Naive thymus-derived CD4-positive, alpha-beta T cell (primary cell): ENCODE data around the gene CETP. TPM values are rescaled to one million over a fixed set of nuclear protein-coding genes. Genes with fewer than 3 reads are reported as not detected.
A peak's percentile ranks its signal among the peaks of the same experiment; 100 is the strongest.

Source experiments
- ATAC-seq: fragments of 150-1000 bp; cut with Tn5 transposase; 2 replicates; pipeline ENCODE4 v1.10.0; 2021; ENCODE audit warnings: mild to moderate bottlenecking, moderate library complexity
- CTCF ChIA-PET: fragments of 350-600 bp; sonication (Branson Sonifier 250); formaldehyde crosslinking; loops from one replicate; lab custom pipeline; 2021; ENCODE audit warnings: antibody characterized with exemption; lab: Charles Lee
- POLR2A ChIA-PET: fragments of 350-600 bp; sonication (Branson Sonifier 250); formaldehyde crosslinking; loops from one replicate; lab custom pipeline; 2021; ENCODE audit warnings: antibody characterized with exemption, inconsistent platforms; lab: Charles Lee
- DNase-seq, 9 donors: peaks; one replicate each; pipeline versions ENCODE4 v3.0.0 to v3.0.0-alpha.2; 2020 to 2022; ENCODE audit warnings: mixed read lengths in 1 of 9
- H3K27ac ChIP-seq: one replicate; pipeline ENCODE4 v1.7.0; 2013; ENCODE audit warnings: mild to moderate bottlenecking, low read depth, low read length, moderate library complexity
- H3K27me3 ChIP-seq, 2 donors: one replicate each; pipeline ENCODE4 v1.7.0; 2013; ENCODE audit warnings: low read length in 2 of 2, mild to moderate bottlenecking in 2 of 2, moderate library complexity in 2 of 2; ENCODE audit not compliant: control insufficient read depth in 2 of 2, insufficient read depth in 2 of 2
- H3K36me3 ChIP-seq, 3 experiments: 1 replicate in 2 of 3; 2 replicates in 1 of 3; pipeline ENCODE4 v1.7.0; 2013; ENCODE audit warnings: low read length in 3 of 3, mild to moderate bottlenecking in 3 of 3, moderate library complexity in 1 of 3; ENCODE audit not compliant: insufficient read depth in 3 of 3, control insufficient read depth in 2 of 3
- H3K4me1 ChIP-seq, 2 donors: one replicate each; pipeline ENCODE4 v1.7.0; 2013; ENCODE audit warnings: low read length in 2 of 2, mild to moderate bottlenecking in 2 of 2, moderate library complexity in 1 of 2; ENCODE audit not compliant: control insufficient read depth in 2 of 2, insufficient read depth in 2 of 2
- H3K4me3 ChIP-seq: 2 replicates; pipeline ENCODE4 v1.7.0; 2013; ENCODE audit warnings: mild to moderate bottlenecking, low read length
- H3K9me3 ChIP-seq, 3 experiments: 1 replicate in 2 of 3; 2 replicates in 1 of 3; pipeline ENCODE4 v1.7.0; 2013; ENCODE audit warnings: low read length in 3 of 3; ENCODE audit not compliant: control insufficient read depth in 2 of 3
- H3K27ac Mint-ChIP-seq, 9 donors: one replicate each; pipeline ENCODE4 v1.8.0; 2020 to 2022; ENCODE audit warnings: mixed read lengths in 9 of 9, mild to moderate bottlenecking in 8 of 9, moderate library complexity in 5 of 9, inconsistent platforms in 2 of 9
- H3K27me3 Mint-ChIP-seq, 5 donors: one replicate each; pipeline ENCODE4 v1.8.0; 2021 to 2022; ENCODE audit warnings: mixed read lengths in 5 of 5, mild to moderate bottlenecking in 1 of 5
- H3K36me3 Mint-ChIP-seq, 5 donors: one replicate each; pipeline ENCODE4 v1.8.0; 2020 to 2022; ENCODE audit warnings: mixed read lengths in 5 of 5, mild to moderate bottlenecking in 3 of 5, inconsistent platforms in 1 of 5
- H3K4me1 Mint-ChIP-seq, 7 donors: one replicate each; pipeline ENCODE4 v1.8.0; 2020 to 2022; ENCODE audit warnings: mixed read lengths in 7 of 7, mild to moderate bottlenecking in 3 of 7, inconsistent platforms in 1 of 7
- H3K4me3 Mint-ChIP-seq, 10 donors: one replicate each; pipeline ENCODE4 v1.8.0; 2020 to 2022; ENCODE audit warnings: mild to moderate bottlenecking in 10 of 10, mixed read lengths in 10 of 10, moderate library complexity in 6 of 10, inconsistent platforms in 2 of 10
- H3K9me3 Mint-ChIP-seq, 11 donors: one replicate each; pipeline ENCODE4 v1.8.0; 2020 to 2022; ENCODE audit warnings: mixed read lengths in 11 of 11, mild to moderate bottlenecking in 4 of 11, inconsistent platforms in 1 of 11, moderate library complexity in 1 of 11
- intact Hi-C, 2 donors: fragments of 100-400 bp; cut with micrococcal nuclease; formaldehyde crosslinking; loops; one replicate each; pipeline ENCODE4 v1.15.1; 2023
- polyA plus RNA-seq, 2 donors: library from polyadenylated mRNA; unstranded; fragments of 300-500 nt; fragmentation: Illumina TruSeq; gene quantifications; one replicate each; pipeline ENCODE4 v1.2.3, GENCODE V29; 2021
- total RNA-seq, 6 experiments: library from RNA in 5 of 6; stranded (reverse) in 5 of 6; gene quantifications; 1 replicate in 5 of 6; 2 replicates in 1 of 6; pipeline ENCODE4 v1.2.3 and lab custom pipeline; 2021 to 2026

CETP gene
- total and polyA plus RNA-seq, 7 experiments from 2014 or later = 0.17 to 0.25 TPM; not detected in 5

DNA sequence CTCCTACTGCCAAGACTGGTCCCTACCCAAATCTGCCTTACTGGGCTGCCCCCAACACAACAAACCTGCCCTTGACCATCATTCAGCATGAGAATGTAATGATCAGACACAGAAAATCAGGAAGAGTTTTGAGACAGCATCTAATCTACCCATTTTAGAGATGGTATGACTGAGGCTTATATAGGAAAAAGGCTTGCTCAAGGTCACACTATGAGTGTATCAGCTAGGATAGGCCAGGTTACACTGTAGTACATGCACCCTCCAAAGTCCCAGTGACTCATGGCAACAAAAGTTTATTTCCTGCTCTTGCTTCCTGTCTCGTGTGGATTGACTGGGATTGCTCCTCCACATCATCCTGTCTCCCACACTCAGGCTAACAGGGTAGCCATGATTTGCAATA is 55.5 kb downstream of the CETP start:
- no peaks in the 10 kb centered on the region for H3K9me3 Mint-ChIP-seq
- no peaks in the 10 kb centered on the region for H3K27me3 ChIP-seq
- H3K9me3 ChIP-seq = no peaks in the 10 kb centered on the region
- no peak for ATAC-seq
- H3K36me3 ChIP-seq = peaks cover 34 to 54% (median 39%) of the 10 kb centered on the region in 3 experiments
- peaks cover 63 to 96% (median 86%) of the 10 kb centered on the region in 7 donors for H3K4me1 Mint-ChIP-seq
- H3K27ac Mint-ChIP-seq = peak overlapping the region; percentile 71 to 96 (median 89)
- H3K36me3 Mint-ChIP-seq = peaks cover 23 to 63% (median 54%) of the 10 kb centered on the region in 5 donors
- ChIA-PET POLR2A (interaction anchor here (1.0 to 13.1 kb wide), 8 partner anchors 10 to 28 kb away, joined by 3 to 182 read pairs (median 10); partner anchors contain the start of gene NLRC5), CTCF (interaction anchor here (1.9 kb wide), 1 partner anchor 23 kb away, joined by 4 read pairs; no protein-coding TSS in a partner anchor)
- no peak for DNase-seq
- H3K4me3 ChIP-seq = no peak overlapping the region
- H3K4me1 ChIP-seq = peaks cover 60 to 63% of the 10 kb centered on the region in 2 donors
- intact Hi-C loops = no loop called here
- H3K4me3 Mint-ChIP-seq = peak overlapping the region in 9 of 10 donors; percentile 9 to 77 (median 42)
- no peaks in the 10 kb centered on the region for H3K27me3 Mint-ChIP-seq
- H3K27ac ChIP-seq = peak overlapping the region; percentile 66

DNA sequence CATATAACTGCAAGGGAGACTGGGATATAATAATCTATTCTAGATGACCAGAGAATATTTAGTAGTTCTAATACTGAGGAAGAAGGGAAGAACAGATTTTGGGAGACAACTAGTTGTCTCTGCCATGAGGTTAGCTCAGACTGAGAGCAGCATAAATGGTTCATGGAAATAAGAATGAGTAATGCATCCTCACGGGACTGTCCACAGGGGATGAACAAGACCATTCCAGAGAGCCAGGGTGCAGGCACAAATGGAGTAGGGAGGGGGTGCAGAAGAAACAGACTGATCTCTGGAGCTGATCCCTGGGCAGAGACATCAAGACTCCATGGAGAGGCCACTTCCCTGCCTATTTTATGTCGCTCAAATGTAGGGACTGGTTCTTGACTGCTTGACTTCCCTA is 58.0 kb downstream of the CETP start:
- H3K9me3 ChIP-seq = no peaks in the 10 kb centered on the region
- POLR2A ChIA-PET = interaction anchor here (0.7 to 12.5 kb wide), 7 partner anchors 8 to 54 kb away, joined by 3 to 172 read pairs (median 4); partner anchors contain the start of gene NLRC5
- intact Hi-C loops = no loop called here
- Mint-ChIP-seq H3K27ac (peak overlapping the region; percentile 20 to 94 (median 75)), H3K36me3 (peaks cover 23 to 67% (median 61%) of the 10 kb centered on the region in 5 donors), H3K4me3 (peak overlapping the region in 1 of 10 donors; percentile 30), H3K27me3 (no peaks in the 10 kb centered on the region), H3K4me1 (peaks cover 69 to 96% (median 87%) of the 10 kb centered on the region in 7 donors), H3K9me3 (no peaks in the 10 kb centered on the region)
- CTCF ChIA-PET = interaction anchor here (0.6 to 1.4 kb wide), 4 partner anchors 10 to 57 kb away, joined by 3 to 4 read pairs (median 3); no protein-coding TSS in a partner anchor
- no peak for DNase-seq
- ATAC-seq = no peak
- H3K27me3 ChIP-seq = no peaks in the 10 kb centered on the region
- peak overlapping the region; percentile 15 for H3K27ac ChIP-seq
- no peak overlapping the region for H3K4me3 ChIP-seq
- H3K4me1 ChIP-seq = peaks cover 59 to 68% of the 10 kb centered on the region in 2 donors
- peaks cover 34 to 68% (median 40%) of the 10 kb centered on the region in 3 experiments for H3K36me3 ChIP-seq

DNA sequence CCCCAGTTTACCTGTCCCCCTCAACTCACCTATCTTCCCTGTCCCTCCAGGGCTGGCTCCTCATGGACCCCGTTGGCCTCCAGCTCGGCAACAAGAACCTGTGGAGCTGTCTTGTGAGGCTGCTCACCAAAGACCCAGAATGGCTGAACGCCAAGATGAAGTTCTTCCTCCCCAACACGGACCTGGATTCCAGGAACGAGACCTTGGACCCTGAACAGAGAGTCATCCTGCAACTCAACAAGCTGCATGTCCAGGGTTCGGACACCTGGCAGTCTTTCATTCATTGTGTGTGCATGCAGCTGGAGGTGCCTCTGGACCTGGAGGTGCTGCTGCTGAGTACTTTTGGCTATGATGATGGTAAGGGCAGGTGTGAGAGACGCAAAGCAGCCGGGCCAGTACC is 58.9 kb downstream of the CETP start:
- H3K27me3 Mint-ChIP-seq = no peaks in the 10 kb centered on the region
- Histone ChIP-seq H3K36me3 (peaks cover 34 to 75% (median 40%) of the 10 kb centered on the region in 3 experiments), H3K9me3 (no peaks in the 10 kb centered on the region), H3K4me1 (peaks cover 52 to 69% of the 10 kb centered on the region in 2 donors), H3K27ac (no peak overlapping the region), H3K4me3 (no peak overlapping the region), H3K27me3 (no peaks in the 10 kb centered on the region)
- POLR2A ChIA-PET = interaction anchor here (0.6 to 12.5 kb wide), 9 partner anchors 8 to 55 kb away, joined by 3 to 172 read pairs (median 4); partner anchors contain the start of gene NLRC5
- H3K4me3 Mint-ChIP-seq = peak overlapping the region in 5 of 10 donors; percentile 47 to 87 (median 75)
- CTCF ChIA-PET = interaction anchor here (0.6 to 1.0 kb wide), 4 partner anchors 11 to 58 kb away, joined by 3 to 4 read pairs (median 3); no protein-coding TSS in a partner anchor
- H3K9me3 Mint-ChIP-seq = no peaks in the 10 kb centered on the region
- intact Hi-C loops = no loop called here
- H3K4me1 Mint-ChIP-seq = peaks cover 70 to 98% (median 89%) of the 10 kb centered on the region in 7 donors
- peaks cover 23 to 71% (median 65%) of the 10 kb centered on the region in 5 donors for H3K36me3 Mint-ChIP-seq
- ATAC-seq (no peak), DNase-seq (no peak)
- peak overlapping the region in 8 of 9 donors; percentile 77 to 94 (median 89) for H3K27ac Mint-ChIP-seq

DNA sequence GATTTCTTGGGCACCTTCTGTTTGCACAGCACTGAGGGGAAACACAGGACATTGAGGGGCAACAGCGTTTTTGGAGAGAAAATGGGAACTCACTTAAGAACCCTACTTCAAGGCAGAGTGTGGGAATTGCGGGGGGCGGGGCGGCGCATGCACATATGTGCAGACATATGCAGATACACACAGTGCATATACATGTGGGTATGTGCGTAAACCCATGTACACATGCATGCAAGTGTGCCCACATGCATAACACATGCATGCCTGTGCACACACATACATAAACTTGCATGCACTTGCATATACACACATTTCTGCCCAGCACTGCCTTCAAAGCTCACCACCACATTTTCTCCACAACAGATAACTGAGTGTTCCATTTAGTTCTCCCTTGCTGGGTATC is 60.0 kb downstream of the CETP start:
- no peaks in the 10 kb centered on the region for H3K9me3 ChIP-seq
- DNase-seq (no peak), ATAC-seq (no peak)
- peaks cover 44 to 70% of the 10 kb centered on the region in 2 donors for H3K4me1 ChIP-seq
- Mint-ChIP-seq H3K4me3 (peak overlapping the region in 9 of 10 donors; percentile 4 to 87 (median 55)), H3K36me3 (peaks cover 18 to 76% (median 62%) of the 10 kb centered on the region in 5 donors), H3K4me1 (peaks cover 74 to 99% (median 92%) of the 10 kb centered on the region in 7 donors), H3K27me3 (no peaks in the 10 kb centered on the region), H3K27ac (peak overlapping the region in 8 of 9 donors; percentile 77 to 94 (median 89)), H3K9me3 (no peaks in the 10 kb centered on the region)
- intact Hi-C loops = no loop called here
- ChIA-PET POLR2A (interaction anchor here (0.8 to 12.5 kb wide), 8 partner anchors 9 to 79 kb away, joined by 3 to 172 read pairs (median 8); partner anchors contain the start of gene NLRC5), CTCF (interaction anchor here (1.5 to 1.8 kb wide), 2 partner anchors 20 to 57 kb away, joined by 3 to 6 read pairs; no protein-coding TSS in a partner anchor)
- no peaks in the 10 kb centered on the region for H3K27me3 ChIP-seq
- H3K4me3 ChIP-seq = no peak overlapping the region
- H3K36me3 ChIP-seq = peaks cover 31 to 86% (median 40%) of the 10 kb centered on the region in 3 experiments
- H3K27ac ChIP-seq = peak overlapping the region; percentile 68

DNA sequence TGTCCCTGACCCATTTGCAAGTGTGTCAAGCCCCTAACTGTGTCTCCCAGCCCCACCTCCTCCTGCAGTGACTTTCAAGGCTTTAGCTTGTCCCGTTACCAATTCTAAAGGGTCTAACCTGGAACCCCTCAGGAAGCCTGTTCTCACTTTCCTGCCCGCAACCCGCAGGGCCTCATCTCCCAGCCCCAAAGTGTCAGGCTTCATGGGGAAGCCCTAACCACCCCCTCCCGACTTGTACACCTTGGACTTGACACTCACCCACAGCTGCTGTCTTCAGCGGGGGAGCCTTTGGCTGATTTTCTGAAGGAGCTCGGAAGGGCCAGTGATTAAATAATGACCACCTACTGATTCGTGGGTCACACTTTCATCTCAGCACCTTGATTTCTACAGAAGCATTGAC is 60.7 kb downstream of the CETP start:
- peaks cover 18 to 76% (median 60%) of the 10 kb centered on the region in 5 donors for H3K36me3 Mint-ChIP-seq

DNA sequence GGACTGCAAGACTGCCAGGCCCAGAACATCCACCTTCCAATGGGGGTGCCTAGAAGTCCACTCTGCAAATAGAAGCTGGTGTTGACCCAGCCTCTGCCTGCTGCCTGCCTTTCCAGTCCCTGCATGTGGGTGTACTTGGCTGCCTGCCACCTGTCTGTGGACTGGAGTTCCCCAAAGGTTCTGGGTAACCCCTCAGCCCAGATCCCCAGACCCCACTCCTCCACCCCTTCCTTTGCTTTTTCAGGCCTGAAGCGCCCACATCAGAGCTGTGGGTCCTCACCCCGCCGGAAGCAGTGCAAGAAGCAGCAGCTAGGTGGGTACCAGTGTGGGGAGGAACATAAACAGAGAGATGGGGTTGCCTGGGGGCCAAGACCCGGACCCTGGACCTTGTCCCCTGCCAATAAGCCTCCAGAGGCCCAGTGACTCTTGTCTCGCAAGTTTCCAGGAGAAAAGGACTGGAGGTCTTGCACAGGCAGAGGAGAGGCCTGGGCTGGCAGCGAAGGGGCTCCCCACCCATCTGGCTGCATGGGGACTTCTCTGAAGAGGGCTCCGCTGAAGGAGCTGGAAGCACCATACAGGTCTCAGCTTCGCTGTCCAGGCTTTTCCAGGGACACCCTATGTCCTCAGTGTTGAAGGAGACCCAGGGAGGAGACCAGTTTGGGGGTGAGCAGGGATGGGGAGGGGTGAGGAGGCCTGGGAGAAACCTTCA is 61.9 kb downstream of the CETP start:
- Histone ChIP-seq H3K27ac (peak overlapping the region; percentile 68), H3K9me3 (no peaks in the 10 kb centered on the region), H3K27me3 (no peaks in the 10 kb centered on the region), H3K36me3 (peaks cover 21 to 80% (median 32%) of the 10 kb centered on the region in 3 experiments), H3K4me3 (peak overlapping the region; percentile 25), H3K4me1 (peaks cover 53 to 79% of the 10 kb centered on the region in 2 donors)
- H3K27me3 Mint-ChIP-seq = no peaks in the 10 kb centered on the region
- ChIA-PET POLR2A (interaction anchor here (0.7 to 12.5 kb wide), 13 partner anchors 9 to 92 kb away, joined by 3 to 172 read pairs (median 5); partner anchors contain the start of genes HERPUD1 and NLRC5), CTCF (interaction anchor here (1.0 to 1.8 kb wide), 4 partner anchors 9 to 18 kb away, joined by 3 to 6 read pairs (median 4); no protein-coding TSS in a partner anchor)
- peak overlapping the region; percentile 77 to 94 (median 90) for H3K27ac Mint-ChIP-seq
- H3K4me3 Mint-ChIP-seq = peak overlapping the region; percentile 60 to 87 (median 75)
- peak; percentile 95 for ATAC-seq
- H3K4me1 Mint-ChIP-seq = peaks cover 74 to 99% (median 92%) of the 10 kb centered on the region in 7 donors
- DNase-seq = peak; percentile 54 to 80 (median 70)
- intact Hi-C loops = loop anchor here (1.0 kb wide), 1 partner anchor 9 kb away; no protein-coding TSS in a partner anchor
- H3K9me3 Mint-ChIP-seq = no peaks in the 10 kb centered on the region
- peaks cover 9 to 70% (median 51%) of the 10 kb centered on the region in 5 donors for H3K36me3 Mint-ChIP-seq

More for the DNA sequence above, 60.7 kb downstream of the CETP start:
- POLR2A ChIA-PET = interaction anchor here (0.8 to 12.5 kb wide), 9 partner anchors 9 to 89 kb away, joined by 3 to 172 read pairs (median 6); partner anchors contain the start of gene NLRC5
- Mint-ChIP-seq H3K27me3 (no peaks in the 10 kb centered on the region), H3K4me1 (peaks cover 73 to 99% (median 92%) of the 10 kb centered on the region in 7 donors), H3K4me3 (peak overlapping the region; percentile 7 to 87 (median 66)), H3K27ac (peak overlapping the region; percentile 77 to 94 (median 90)), H3K9me3 (no peaks in the 10 kb centered on the region)
- H3K27me3 ChIP-seq = no peaks in the 10 kb centered on the region
- ATAC-seq = no peak
- DNase-seq = no peak
- H3K4me1 ChIP-seq = peaks cover 48 to 70% of the 10 kb centered on the region in 2 donors
- peak overlapping the region; percentile 25 for H3K4me3 ChIP-seq
- no peaks in the 10 kb centered on the region for H3K9me3 ChIP-seq
- CTCF ChIA-PET = interaction anchor here (0.7 to 1.8 kb wide), 4 partner anchors 14 to 239 kb away, joined by 3 to 6 read pairs (median 4); no protein-coding TSS in a partner anchor
- intact Hi-C loops = no loop called here
- peak overlapping the region; percentile 68 for H3K27ac ChIP-seq
- peaks cover 24 to 84% (median 36%) of the 10 kb centered on the region in 3 experiments for H3K36me3 ChIP-seq
